GM12801 (cell line): Measurements from ENCODE around the gene KLHL29.

Experiments used
- TF ChIP-seq, protein P1 (sequence below): IDR thresholded peaks from one replicate; pipeline ENCODE4 v1.5.1; 2011; ENCODE audit warnings: control low read depth; ENCODE audit not compliant: insufficient read length; ENCODE audit errors: extremely low read depth

Gene KLHL29

DNA sequence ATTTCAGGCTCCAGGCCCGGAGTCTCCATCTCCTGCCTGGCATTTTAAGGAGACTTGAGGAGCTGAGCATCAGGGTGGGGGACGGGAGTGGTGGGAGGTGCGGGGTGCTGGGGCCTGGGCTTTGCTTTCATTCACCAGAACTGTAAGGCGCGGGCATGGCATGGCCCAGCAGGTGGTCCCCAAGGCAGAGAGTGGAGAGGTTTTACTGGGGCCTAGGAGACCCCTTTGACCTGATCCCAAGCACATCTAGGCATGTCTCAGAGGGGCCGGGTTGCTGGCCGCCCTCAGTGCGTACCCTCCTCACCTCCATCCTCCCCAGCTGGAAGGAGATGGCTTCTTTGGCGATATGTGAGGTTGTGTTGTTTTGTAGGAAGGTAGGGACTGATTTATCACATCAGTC is 172.5 kb downstream of the KLHL29 start:
- TF ChIP-seq, protein P1, sequence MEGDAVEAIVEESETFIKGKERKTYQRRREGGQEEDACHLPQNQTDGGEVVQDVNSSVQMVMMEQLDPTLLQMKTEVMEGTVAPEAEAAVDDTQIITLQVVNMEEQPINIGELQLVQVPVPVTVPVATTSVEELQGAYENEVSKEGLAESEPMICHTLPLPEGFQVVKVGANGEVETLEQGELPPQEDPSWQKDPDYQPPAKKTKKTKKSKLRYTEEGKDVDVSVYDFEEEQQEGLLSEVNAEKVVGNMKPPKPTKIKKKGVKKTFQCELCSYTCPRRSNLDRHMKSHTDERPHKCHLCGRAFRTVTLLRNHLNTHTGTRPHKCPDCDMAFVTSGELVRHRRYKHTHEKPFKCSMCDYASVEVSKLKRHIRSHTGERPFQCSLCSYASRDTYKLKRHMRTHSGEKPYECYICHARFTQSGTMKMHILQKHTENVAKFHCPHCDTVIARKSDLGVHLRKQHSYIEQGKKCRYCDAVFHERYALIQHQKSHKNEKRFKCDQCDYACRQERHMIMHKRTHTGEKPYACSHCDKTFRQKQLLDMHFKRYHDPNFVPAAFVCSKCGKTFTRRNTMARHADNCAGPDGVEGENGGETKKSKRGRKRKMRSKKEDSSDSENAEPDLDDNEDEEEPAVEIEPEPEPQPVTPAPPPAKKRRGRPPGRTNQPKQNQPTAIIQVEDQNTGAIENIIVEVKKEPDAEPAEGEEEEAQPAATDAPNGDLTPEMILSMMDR: no peak

DNA sequence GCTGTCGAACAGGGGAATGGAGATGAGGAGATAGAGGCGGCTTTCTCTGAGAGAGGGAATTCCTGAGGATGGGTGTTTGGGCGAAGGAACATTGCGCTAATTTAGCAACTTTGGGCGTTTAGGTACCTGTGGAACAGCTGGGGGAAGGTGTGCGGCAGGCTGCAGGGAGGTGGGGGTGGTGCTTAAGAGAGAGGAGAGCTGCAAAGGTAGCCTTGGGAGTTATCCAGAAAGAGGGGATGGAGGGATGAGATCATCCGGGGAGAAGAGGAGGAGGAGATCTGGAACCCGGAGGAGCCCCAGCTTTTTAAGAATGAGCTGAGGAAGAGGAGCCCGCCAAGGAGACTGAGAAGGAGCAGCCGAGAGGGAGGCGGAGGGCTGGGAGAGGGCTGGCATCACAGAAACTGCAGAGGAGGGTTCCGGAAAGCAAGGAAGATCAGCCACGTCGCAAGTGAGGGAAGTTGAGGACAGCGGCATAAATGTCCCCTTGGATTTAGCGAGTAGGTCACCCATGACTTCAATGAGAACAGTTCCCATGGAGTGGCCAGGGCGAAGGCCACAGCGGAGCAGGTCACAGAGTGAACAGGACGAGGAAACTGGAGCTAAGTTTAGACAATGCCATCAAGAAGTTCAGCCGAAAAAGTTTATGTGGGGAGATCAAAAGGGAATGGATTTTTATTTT is 174.7 kb downstream of the KLHL29 start:
- TF ChIP-seq, protein P1: no peak

DNA sequence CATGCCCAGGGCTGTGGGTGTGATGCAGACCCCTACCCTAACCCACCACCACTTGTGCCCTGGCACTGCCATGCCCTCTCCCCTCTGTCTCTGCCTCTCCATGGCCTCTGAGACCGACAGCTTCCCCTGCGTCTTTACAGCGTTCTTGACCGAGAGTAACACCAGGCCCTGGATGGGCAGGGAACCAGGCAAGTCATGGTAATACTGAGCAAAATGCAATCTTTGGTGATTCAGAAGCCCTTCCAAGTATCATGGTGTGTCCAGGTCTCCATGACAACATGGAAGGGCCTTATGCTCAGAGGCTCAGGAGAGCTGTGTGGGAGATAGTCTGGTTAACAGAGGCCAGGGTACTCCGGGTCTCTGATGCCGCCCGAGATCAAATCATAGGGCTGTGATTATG is 176.1 kb downstream of the KLHL29 start:
- TF ChIP-seq, protein P1: no peak

- TF ChIP-seq, protein P1: no peak
Measured at GRCh38 chr2:23561544-23561943, 176.6 kb downstream of the KLHL29 start.

DNA sequence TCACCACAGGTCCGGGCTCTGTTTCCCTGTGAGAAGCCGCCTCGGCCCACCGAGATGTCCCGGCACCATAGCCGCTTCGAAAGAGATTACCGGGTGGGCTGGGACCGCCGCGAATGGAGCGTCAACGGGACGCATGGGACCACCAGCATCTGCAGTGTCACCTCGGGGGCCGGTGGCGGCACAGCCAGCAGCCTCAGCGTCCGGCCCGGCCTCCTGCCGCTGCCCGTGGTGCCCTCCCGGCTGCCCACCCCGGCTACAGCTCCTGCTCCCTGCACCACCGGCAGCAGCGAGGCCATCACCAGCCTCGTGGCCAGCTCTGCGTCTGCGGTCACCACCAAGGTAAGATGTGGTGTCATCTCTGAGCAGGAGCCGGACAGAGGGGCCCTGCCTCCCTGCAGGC is 177.2 kb downstream of the KLHL29 start:
- TF ChIP-seq, protein P1: no peak

DNA sequence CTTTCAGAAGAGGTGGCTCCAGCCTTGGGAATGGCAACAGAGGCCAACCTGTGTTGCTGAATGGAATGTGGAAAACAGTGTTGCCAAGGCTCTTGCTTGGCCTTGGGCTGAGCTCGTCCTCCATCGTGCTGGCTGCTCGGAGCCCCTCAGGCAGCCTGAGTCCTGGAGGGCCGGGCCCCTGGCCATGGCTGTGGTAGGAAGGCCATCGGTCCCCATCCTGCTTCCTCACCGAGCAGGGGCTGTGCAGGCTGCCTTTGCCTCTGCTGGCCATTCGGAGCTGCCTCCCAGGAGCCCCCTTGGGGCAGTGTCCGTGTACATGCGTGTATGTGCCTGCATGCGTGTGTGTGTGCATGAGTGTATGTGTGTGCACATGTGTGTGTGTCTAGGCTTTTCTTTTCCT is 178.2 kb downstream of the KLHL29 start:
- TF ChIP-seq, protein P1: no peak

DNA sequence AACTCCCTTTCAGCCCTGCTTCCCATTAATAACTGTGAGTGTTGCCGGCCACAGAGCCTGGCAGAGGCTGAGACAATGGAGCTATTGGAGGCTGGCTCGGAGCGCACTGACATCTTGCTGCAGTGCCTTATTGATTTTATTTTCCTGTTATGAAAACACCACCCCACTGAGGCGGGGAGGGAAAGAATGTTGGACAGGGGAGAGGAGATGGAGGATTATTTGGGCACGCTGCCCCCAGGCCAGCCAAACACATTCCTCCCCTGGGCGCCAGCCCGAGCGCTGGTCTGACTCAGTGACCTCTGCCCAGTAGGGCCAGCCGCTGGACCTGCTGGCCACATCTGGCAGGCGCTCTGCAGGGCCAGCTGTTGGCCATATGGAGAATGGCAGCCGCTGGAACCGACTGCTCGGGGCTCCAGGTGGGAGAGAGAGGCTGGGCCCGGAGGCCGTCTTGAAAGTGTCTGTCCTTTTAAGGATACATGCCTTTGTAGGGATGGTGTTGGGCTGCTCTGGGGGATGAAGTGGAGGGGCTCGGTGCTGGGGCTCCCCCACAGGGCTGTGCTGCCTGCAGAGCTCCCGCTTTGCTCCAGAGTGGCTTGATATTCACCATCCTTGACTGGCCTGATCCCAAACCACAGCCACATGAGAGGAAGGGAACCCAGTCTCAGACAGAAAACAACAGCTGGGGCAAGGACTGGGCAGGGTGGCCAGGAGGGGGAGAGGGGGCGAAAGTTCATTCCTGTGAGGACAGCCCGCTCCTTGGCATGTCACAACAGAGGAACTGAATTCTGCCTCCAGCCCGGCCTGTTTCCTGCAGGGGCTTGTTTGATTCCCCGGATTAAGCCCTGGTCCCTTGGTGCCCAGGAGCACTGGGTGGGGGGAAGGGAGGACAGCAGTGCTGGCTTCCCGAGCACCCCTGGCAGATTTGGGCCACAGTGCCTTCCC is 179.0 kb downstream of the KLHL29 start:
- TF ChIP-seq, protein P1: no peak
